Common myeloid progenitor, CD34-positive (primary cell): ENCODE data around the gene HSPE1.

Experiments
- CTCF ChIA-PET: fragments of 350-600 bp; sonication (Branson Sonifier 250); formaldehyde crosslinking; loops from one replicate; lab custom pipeline; 2021; ENCODE audit warnings: antibody characterized with exemption; lab: Charles Lee
- POLR2A ChIA-PET: fragments of 350-600 bp; sonication (Branson Sonifier 250); formaldehyde crosslinking; loops from one replicate; lab custom pipeline; 2021; ENCODE audit warnings: antibody characterized with exemption; lab: Charles Lee
- DNase-seq, 3 donors: peaks; one replicate each; pipeline versions ENCODE4 v3.0.0 to v3.0.0-alpha.2; 2013
- H3K27ac ChIP-seq, 2 experiments: 1 replicate in 1 of 2; 2 replicates in 1 of 2; pipeline ENCODE4 v1.7.0; 2013; ENCODE audit warnings: inconsistent platforms in 2 of 2, low read length in 2 of 2, mild to moderate bottlenecking in 2 of 2, low read depth in 1 of 2, moderate library complexity in 1 of 2; ENCODE audit not compliant: severe bottlenecking in 2 of 2, insufficient read depth in 1 of 2, poor library complexity in 1 of 2
- H3K27me3 ChIP-seq, 5 experiments: replicated peaks in 2 of 5; 1 replicate in 3 of 5; 2 replicates in 2 of 5; pipeline versions ENCODE4 v1.6.1 to v1.7.0; 2013; ENCODE audit warnings: low read length in 4 of 5, mild to moderate bottlenecking in 2 of 5, moderate library complexity in 2 of 5, inconsistent platforms in 1 of 5; ENCODE audit not compliant: insufficient read depth in 5 of 5, control insufficient read depth in 4 of 5
- H3K36me3 ChIP-seq, 4 experiments: 1 replicate in 2 of 4; 2 replicates in 2 of 4; pipeline versions ENCODE4 v1.6.1 to v1.7.0; 2013; ENCODE audit warnings: low read length in 3 of 4, control low read depth in 1 of 4, mild to moderate bottlenecking in 1 of 4; ENCODE audit not compliant: control insufficient read depth in 4 of 4, insufficient read depth in 4 of 4
- H3K4me1 ChIP-seq, 4 experiments: 1 replicate in 3 of 4; 2 replicates in 1 of 4; pipeline versions ENCODE4 v1.6.1 to v1.7.1; 2013; ENCODE audit warnings: low read length in 3 of 4, mild to moderate bottlenecking in 3 of 4, control low read depth in 1 of 4, inconsistent platforms in 1 of 4, moderate library complexity in 1 of 4; ENCODE audit not compliant: control insufficient read depth in 4 of 4, insufficient read depth in 4 of 4; ENCODE audit errors: control extremely low read depth in 1 of 4
- H3K4me3 ChIP-seq, 7 experiments: 1 replicate in 4 of 7; 2 replicates in 3 of 7; pipeline versions ENCODE4 v1.5.1 to v1.7.0; 2013; ENCODE audit warnings: mild to moderate bottlenecking in 7 of 7, low read length in 6 of 7, moderate library complexity in 6 of 7, inconsistent platforms in 2 of 7, low read depth in 2 of 7, control low read depth in 1 of 7; ENCODE audit not compliant: insufficient read depth in 4 of 7, control insufficient read depth in 1 of 7; ENCODE audit errors: extremely low read depth in 1 of 7
- H3K9me3 ChIP-seq, 5 experiments: 1 replicate in 4 of 5; 2 replicates in 1 of 5; pipeline versions ENCODE4 v1.6.1 to v1.7.1; 2013; ENCODE audit warnings: low read length in 4 of 5, mild to moderate bottlenecking in 2 of 5, inconsistent platforms in 1 of 5, low read depth in 1 of 5, moderate library complexity in 1 of 5; ENCODE audit not compliant: control insufficient read depth in 4 of 5, insufficient read depth in 2 of 5; ENCODE audit errors: control extremely low read depth in 1 of 5
- WGBS: methylation state at CpG from one replicate; pipeline ENCODE4 v1.1.5; 2013; ENCODE audit not compliant: insufficient coverage; 5-methylcytosine and 5-hydroxymethylcytosine counted together

HSPE1 gene

DNA sequence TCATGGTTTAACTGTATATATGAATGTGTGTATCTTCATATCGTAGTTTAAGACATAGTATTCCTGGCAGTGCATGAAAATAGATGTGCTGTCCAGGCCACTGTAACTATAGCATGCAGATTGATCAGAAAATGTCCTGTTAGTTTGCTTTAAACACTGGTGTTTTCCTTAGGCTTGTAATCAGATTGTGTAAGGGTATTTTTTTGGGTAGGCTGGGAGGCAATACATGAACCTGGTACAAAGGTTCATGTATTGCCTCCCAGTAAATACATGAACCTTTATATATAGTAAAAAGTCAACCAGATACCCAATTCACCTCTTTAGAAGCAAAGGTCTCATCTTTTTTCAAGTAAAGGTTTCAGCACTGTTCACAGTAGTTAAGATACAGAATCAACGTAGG is 45.3 kb upstream of the HSPE1 start:
- Histone ChIP-seq H3K4me3 (peak overlapping the region in 5 of 7 experiments; percentile 85 to 100 (median 97)), H3K4me1 (peaks cover 10 to 21% (median 15%) of the 10 kb centered on the region in 4 experiments), H3K27ac (peak overlapping the region in 1 of 2 experiments; percentile 99), H3K36me3 (peaks cover 1 to 6% (median 3%) of the 10 kb centered on the region in 4 experiments), H3K27me3 (no peaks in the 10 kb centered on the region), H3K9me3 (no peaks in the 10 kb centered on the region)
- 100% methylated on average over 1 of the region's 2 CpGs for WGBS
- no peak for DNase-seq
- ChIA-PET CTCF (no interaction called here), POLR2A (no interaction called here)

DNA sequence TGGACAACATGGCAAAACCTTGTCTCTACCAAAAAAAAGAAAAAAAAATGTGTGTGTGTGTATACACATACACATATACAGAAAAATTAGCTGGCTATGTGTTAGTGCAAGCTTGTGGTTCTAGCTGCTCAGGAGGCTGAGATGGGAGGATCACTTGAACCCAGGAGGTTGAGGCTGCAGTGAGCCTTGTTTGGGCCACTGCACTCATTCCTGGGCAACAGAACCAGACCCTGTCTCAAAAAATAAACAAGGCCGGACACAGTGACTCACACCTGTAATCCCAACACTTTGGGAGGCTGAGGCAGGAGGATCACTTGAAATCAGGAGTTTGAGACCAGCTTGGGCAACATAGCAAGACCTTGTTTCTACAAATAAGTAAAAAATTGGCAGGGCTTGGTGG is 44.8 kb upstream of the HSPE1 start:
- Histone ChIP-seq H3K4me1 (peaks cover 10 to 21% (median 15%) of the 10 kb centered on the region in 4 experiments), H3K36me3 (peaks cover 4 to 11% (median 6%) of the 10 kb centered on the region in 4 experiments), H3K27me3 (no peaks in the 10 kb centered on the region), H3K27ac (no peak overlapping the region), H3K4me3 (no peak overlapping the region), H3K9me3 (no peaks in the 10 kb centered on the region)
- POLR2A ChIA-PET: no interaction called here
- CTCF ChIA-PET: no interaction called here
- no peak for DNase-seq
- no CpG with 5 or more reads among the region's 1 CpG for WGBS

DNA sequence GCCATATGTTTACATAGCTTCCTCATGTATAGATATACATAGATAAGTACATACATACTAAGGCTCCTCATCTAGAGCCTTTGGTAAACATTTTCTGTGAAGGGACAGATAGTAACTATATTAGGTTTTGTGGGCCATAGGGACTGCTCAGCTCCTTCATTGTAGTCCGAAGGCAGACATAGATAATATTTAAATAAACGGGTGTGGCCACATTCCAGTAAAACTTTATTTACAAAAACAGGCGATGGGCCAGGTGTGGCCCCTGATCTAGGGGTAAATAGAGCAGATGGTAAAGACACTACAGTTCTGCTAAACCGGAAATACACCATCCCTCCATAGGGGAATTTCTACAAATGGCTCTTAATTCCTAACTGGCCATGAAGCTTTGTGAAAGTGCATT is 39.5 kb upstream of the HSPE1 start:
- POLR2A ChIA-PET: no interaction called here
- no peaks in the 10 kb centered on the region for H3K9me3 ChIP-seq
- WGBS: 100% methylated on average over 1 of the region's 4 CpGs
- H3K4me3 ChIP-seq: no peak overlapping the region
- DNase-seq: no peak
- H3K4me1 ChIP-seq: no peaks in the 10 kb centered on the region
- H3K27me3 ChIP-seq: no peaks in the 10 kb centered on the region
- CTCF ChIA-PET: interaction anchor here (1.0 to 1.4 kb wide), 4 partner anchors 12 to 37 kb away, joined by 3 to 4 read pairs (median 3); no protein-coding TSS in a partner anchor
- H3K36me3 ChIP-seq: peaks cover 7 to 53% (median 18%) of the 10 kb centered on the region in 4 experiments
- H3K27ac ChIP-seq: no peak overlapping the region

- DNase-seq: no peak
- H3K36me3 ChIP-seq: peaks cover 10 to 57% (median 20%) of the 10 kb centered on the region in 4 experiments
- H3K9me3 ChIP-seq: no peaks in the 10 kb centered on the region
- no peaks in the 10 kb centered on the region for H3K27me3 ChIP-seq
- H3K27ac ChIP-seq: no peak overlapping the region
- 100% methylated on average over 2 of the region's 2 CpGs for WGBS
- H3K4me1 ChIP-seq: no peaks in the 10 kb centered on the region
- ChIA-PET CTCF (interaction anchor here (1.0 to 1.4 kb wide), 3 partner anchors 13 to 19 kb away, joined by 3 to 4 read pairs (median 3); no protein-coding TSS in a partner anchor), POLR2A (interaction anchor here (0.7 kb wide), 1 partner anchor 27 kb away, joined by 3 read pairs; no protein-coding TSS in a partner anchor)
- no peak overlapping the region for H3K4me3 ChIP-seq
Measured at GRCh38 chr2:197461057-197461456, 39.1 kb upstream of the HSPE1 start.

DNA sequence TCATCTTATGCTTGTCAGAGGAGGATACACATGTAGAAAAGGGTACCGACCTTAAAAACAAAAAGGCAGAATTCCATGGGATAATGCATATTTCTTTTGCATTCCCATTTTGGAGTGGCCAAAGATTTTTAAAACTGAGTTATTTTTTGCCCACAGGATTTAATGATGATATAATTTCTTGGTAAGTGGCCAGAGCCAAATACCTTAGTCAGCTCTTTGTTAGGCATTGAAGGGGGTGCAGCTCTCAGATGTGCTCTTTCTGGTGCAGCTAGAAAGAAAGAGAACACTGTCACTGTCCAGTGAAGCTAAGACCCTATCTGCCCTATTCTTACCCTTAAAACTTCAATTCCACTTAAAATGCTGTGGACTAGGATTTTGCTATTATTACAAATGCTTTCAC is 36.0 kb upstream of the HSPE1 start:
- H3K36me3 ChIP-seq: peaks cover 16 to 76% (median 27%) of the 10 kb centered on the region in 4 experiments
- ChIA-PET POLR2A (no interaction called here), CTCF (interaction anchor here (0.5 kb wide), 1 partner anchor 345 kb away, joined by 3 read pairs; no protein-coding TSS in a partner anchor)
- H3K27ac ChIP-seq: no peak overlapping the region
- no peak overlapping the region for H3K4me3 ChIP-seq
- H3K27me3 ChIP-seq: no peaks in the 10 kb centered on the region
- H3K9me3 ChIP-seq: no peaks in the 10 kb centered on the region
- 78% methylated on average over 1 of the region's 1 CpG for WGBS
- H3K4me1 ChIP-seq: no peaks in the 10 kb centered on the region
- no peak for DNase-seq

GRCh38 chr2:197472166-197472565 is 28.0 kb upstream of the HSPE1 start:
- POLR2A ChIA-PET: no interaction called here

GRCh38 chr2:197477797-197478196 is 22.4 kb upstream of the HSPE1 start:
- Histone ChIP-seq H3K27me3 (no peaks in the 10 kb centered on the region), H3K9me3 (peaks cover 0 to 5% (median 0%) of the 10 kb centered on the region in 5 experiments), H3K36me3 (peaks cover 12 to 65% (median 27%) of the 10 kb centered on the region in 4 experiments), H3K4me1 (peaks cover 0 to 12% (median 1%) of the 10 kb centered on the region in 4 experiments), H3K4me3 (no peak overlapping the region), H3K27ac (no peak overlapping the region)
- ChIA-PET POLR2A (no interaction called here), CTCF (interaction anchor here (1.5 kb wide), 1 partner anchor 10 kb away, joined by 3 read pairs; no protein-coding TSS in a partner anchor)
- 96% methylated on average over 3 of the region's 3 CpGs for WGBS
- DNase-seq: peak in 1 of 3 donors; percentile 29

More at GRCh38 chr2:197472166-197472565, 28.0 kb upstream of the HSPE1 start:
- Histone ChIP-seq H3K4me3 (no peak overlapping the region), H3K9me3 (no peaks in the 10 kb centered on the region), H3K27me3 (no peaks in the 10 kb centered on the region), H3K27ac (no peak overlapping the region), H3K4me1 (peaks cover 0 to 3% (median 0%) of the 10 kb centered on the region in 4 experiments), H3K36me3 (peaks cover 19 to 71% (median 31%) of the 10 kb centered on the region in 4 experiments)
- CTCF ChIA-PET: no interaction called here
- no peak for DNase-seq
- WGBS: 95% methylated on average over 4 of the region's 5 CpGs
